HG03521 (cell line): ENCODE data around the gene CACNA1B.

Experiments used
- ATAC-seq: cut with Tn5 transposase; IDR thresholded peaks from one replicate; pipeline ENCODE4 v1.9.1; 2021; ENCODE audit warnings: mild to moderate bottlenecking, moderate library complexity; ENCODE audit not compliant: unreplicated experiment

Gene CACNA1B

GRCh38 chr9:138025908-138026307 lies 148.3 kb downstream of the CACNA1B start:
- no peak for ATAC-seq

DNA sequence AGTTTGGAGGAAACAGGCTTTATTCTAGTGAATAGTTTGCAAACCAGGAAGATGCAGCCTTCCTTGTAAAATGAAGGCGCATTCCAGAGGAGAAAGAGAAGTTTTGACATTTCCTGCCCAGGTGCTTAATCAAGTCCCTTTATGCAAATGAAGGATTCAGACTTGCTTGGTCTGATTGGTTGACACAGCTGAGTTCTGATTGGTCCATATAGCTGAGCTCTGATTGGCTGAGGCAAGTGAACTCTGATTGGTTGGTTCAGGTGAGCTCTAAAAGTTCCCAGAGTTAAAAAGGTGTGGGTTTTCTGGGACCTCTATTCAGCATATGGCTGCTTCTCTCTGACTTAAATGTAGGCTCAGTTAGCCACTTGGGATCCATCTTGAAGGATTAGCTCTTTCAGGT lies 151.0 kb downstream of the CACNA1B start:
- ATAC-seq: no peak

DNA sequence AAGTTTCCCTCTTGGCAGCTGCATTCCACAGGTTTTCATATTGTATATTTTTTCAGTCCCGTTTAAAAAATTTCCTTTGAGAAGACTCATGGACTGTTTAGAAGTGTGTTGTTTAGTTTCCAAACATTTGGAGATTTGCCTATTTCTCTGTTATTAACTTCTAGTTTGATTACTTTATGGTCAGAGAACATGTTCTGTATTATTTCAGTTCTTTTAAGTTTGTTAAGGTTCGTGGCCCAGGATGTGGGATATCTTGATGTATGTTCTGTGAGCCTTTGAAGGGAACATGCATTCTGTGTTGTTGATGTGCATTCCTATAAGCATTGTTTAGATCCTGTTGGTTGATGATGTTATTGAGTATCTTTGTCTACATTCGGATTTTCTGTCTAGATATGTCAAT lies 153.6 kb downstream of the CACNA1B start:
- no peak for ATAC-seq

DNA sequence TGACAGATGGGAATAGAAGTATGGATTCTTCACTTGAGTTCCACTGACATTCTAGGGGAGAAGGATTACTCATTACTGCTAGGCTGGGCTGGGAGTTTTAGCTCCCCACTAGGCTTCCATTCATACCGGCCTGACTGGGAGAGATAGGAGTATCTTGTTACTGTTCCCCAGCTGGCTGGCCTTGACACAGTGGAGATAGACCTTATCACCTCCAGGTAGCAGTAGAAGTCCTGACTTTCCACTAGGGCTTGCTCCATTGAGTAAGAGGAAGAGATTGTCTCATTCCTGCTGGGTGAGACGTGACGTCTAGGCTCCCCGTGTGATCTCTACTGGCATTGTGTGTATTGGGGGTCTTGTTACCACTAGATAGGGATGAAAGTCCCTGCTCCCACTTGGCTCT lies 156.4 kb downstream of the CACNA1B start:
- ATAC-seq: no peak

DNA sequence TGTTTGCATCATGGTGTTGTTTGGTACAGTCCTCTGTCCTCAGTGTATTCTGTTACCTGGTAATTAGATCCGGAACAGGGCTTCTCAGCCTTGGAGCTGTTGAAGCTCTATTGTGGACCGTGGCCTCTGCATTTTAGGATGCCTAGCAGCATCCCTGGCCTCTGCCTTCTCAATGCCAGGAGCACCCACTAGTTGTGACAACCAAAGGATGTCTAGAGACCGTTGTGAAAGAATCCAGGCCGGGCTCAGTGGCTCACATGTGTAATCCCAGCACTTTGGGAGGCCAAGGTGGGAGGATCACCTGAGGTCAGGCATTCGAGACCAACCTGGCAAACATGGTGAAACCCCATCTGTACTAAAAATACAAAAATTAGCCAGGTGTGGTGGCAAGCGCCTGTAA lies 159.6 kb downstream of the CACNA1B start:
- ATAC-seq: no peak

DNA sequence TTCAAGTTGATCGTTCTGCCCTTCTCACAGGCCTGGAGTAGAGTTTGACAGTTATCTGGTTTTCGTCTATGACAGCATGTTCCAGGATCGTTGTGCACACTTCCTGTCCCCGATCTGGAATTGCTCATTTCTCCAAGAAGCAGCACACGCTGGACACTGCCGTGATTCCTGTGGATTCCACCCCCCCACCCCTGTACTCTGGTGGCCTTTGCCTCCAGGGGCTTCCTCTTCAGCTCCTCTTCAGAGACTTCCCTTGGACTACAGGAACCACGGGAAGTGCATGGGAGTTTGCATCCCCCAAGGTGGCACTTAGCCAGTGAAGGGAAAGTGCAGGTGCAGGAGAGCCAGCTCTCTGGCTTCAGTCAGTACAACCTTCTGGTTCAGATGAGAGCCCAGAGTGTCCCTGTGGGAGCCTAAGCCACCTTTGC lies 160.7 kb downstream of the CACNA1B start:
- no peak for ATAC-seq

GRCh38 chr9:138040446-138041430 lies 163.2 kb downstream of the CACNA1B start:
- no peak for ATAC-seq

GRCh38 chr9:138042146-138042545 lies 164.6 kb downstream of the CACNA1B start:
- ATAC-seq: no peak

DNA sequence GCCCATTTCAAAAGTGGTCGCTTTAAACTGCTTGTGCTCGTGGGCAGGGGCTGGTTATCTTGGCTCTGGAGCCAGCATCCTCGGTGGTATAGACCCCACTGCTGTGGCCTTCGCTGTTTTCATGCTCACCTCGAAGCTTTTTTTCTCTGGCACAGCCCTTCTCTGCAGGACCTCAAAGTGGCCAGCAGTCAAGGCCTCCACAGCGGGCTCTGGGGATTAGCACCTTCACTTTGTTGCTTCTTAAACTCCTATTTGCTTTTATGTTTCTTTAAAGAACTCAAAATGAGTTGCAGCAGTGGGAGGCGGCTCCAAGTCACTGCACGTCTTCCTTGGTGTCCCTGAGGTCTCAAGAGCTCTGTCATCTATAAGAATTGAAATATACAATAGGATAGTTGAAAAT lies 165.1 kb downstream of the CACNA1B start:
- no peak for ATAC-seq

- ATAC-seq: no peak
These were observed 165.5 kb downstream of the CACNA1B start for GRCh38 chr9:138043061-138043410.

- no peak for ATAC-seq
These were observed 166.1 kb downstream of the CACNA1B start for GRCh38 chr9:138043411-138044345.

GRCh38 chr9:138044485-138045383 lies 167.2 kb downstream of the CACNA1B start:
- ATAC-seq: no peak

DNA sequence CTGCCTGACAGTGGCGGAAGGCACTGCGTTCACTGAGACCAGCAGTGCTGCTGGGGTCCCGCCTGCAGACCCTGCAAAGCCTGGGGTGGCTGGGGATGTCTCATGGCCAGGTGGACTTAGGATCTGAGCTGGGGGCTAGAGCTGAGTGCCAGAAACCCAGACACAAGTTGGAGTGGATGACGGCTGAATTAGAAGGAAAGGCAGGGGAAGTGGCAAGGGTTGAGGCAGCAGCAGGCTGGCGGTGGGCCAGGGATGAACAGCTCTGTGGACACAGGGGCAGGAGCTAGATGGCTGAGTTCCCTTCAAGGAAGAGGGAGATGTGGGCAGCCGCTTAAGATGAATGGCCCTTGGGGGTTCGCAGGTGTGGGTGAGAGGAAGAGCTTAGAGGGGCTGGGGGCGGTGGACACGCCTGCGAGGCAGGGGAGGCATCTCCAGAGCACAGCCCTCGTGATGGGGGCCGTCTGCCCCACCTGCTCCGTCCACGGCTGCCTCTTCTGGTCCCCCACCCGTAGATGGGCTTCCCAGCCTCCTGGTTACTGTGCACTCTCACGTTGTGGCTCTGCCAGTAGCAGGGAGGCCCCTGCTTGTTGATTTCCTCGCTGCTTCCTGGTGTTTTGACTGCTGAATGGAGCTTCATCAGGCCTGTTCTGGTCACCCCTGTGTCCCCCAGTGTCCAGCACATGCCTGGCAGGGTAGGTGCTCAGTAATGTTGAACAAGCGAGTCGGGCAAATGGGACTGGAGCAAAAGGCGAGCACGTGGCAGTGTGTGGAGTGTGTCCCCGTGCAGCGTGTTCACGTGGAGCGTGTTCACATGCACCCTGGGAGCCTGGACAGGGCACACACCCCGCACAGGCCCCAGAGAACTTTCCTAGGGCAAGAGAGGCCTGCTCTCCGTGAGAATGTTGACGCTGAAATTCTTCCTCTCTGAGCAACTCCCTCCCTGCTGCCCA lies 168.2 kb downstream of the CACNA1B start:
- ATAC-seq: no peak

- no peak for ATAC-seq
These were observed 169.2 kb downstream of the CACNA1B start for GRCh38 chr9:138046641-138047301.

GRCh38 chr9:138047469-138048040 lies 170.0 kb downstream of the CACNA1B start:
- no peak for ATAC-seq

DNA sequence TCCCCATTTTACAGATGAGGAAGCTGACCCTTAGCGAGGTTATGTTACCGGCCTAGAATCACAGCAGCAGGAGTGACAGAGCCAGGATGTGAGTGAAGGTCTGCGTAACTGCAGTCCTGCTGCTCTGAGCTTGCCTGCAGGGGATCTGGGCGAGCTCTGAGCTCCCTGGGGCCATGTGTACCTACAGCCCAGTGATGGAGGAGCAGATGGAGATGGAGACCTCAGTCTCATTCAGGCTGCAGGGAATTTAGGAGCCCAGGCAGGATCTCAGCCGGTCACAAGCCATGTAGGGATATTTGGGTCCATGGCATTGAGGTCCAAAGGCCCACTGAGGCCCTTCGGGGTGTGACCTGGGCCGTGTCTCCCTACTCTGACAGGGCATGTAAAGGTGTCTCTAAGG lies 170.6 kb downstream of the CACNA1B start:
- ATAC-seq: no peak

DNA sequence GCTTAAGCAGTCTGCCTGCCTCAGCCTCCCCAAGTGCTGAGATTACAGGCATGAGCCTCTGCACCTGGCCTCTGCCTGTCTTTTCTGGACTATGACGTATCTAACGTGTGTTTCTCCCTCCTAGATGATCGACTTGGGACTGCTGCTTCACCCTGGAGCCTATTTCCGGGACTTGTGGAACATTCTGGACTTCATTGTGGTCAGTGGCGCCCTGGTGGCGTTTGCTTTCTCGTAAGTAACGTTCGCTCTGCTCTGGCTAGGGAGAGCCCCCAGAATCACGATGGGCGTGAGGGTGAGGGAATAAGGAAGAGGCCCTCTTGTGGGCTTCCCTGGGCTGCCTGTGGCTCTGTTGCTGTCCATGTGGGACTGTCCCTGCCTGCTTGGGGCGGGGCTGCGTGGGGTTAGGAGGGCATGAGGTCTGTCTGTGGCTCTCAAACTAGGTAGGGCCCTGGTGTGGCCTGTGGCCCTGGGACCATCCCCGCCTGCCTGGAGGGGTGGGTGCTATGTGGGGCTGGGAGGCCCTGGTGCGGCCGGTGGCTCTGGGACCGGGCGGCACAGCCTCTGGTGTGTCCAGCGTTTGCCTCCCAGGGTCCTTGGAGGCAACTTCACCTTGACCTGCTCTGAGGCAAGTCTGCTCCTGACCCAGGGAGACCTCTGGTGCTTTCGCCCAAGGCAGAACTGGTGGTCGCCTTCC lies 171.7 kb downstream of the CACNA1B start:
- no peak for ATAC-seq
